ACHN (cell line): ENCODE measurements around the gene P2RX1.
A peak's percentile ranks its signal among the peaks of the same experiment; 100 is the strongest.

Experiments used
- DNase-seq: peaks from one replicate; pipeline ENCODE4 v3.0.0-alpha.2; 2015
- in situ Hi-C: cut with HindIII; loops from 2 replicates; pipeline ENCODE4 v1.10.0; 2017; ENCODE audit warnings: low sequenced_read_pairs, low pct_ligation_motif_present, low pct_unique_long_range_greater_than_20kb

The P2RX1 gene

DNA sequence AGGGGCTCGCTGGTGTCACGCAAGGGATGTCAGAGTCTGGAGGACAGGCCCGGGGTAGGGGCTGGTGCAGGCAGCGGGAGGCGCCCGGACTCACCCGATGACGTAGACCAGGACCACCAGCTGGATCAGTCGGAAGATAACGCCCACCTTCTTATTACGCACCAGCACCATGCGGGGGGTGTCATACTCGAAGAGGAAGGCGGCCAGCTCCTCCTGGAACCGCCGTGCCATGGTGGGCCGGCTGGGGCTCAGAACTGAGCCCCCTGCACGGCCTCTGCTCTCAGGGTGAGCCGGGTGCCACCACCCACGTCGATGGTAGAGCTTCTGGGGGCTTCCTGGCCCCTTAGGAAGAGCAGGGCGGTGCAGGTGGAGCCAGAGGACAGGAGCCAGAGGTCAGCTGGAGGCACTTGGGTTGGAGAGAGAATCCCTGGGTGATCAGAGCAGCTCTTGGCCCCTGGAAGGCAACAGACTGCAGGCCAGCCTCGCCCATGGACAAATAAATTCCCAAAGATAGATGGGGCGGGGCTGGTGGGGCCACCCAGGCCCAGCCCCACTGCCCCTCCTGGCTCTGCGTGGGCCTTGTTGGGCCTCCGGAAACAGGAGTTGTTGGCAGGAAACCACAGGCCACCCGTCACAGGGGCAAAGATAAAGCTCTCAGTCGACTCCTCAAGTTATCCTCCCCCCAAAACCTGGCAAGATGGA, at the start of gene P2RX1:
Gene P2RX1, minus strand, starts transcription at position 471 of the 702 bp plus-strand sequence. Its CDS starts 240 bp downstream, at position 231.
- in situ Hi-C loops = no loop called here

DNA sequence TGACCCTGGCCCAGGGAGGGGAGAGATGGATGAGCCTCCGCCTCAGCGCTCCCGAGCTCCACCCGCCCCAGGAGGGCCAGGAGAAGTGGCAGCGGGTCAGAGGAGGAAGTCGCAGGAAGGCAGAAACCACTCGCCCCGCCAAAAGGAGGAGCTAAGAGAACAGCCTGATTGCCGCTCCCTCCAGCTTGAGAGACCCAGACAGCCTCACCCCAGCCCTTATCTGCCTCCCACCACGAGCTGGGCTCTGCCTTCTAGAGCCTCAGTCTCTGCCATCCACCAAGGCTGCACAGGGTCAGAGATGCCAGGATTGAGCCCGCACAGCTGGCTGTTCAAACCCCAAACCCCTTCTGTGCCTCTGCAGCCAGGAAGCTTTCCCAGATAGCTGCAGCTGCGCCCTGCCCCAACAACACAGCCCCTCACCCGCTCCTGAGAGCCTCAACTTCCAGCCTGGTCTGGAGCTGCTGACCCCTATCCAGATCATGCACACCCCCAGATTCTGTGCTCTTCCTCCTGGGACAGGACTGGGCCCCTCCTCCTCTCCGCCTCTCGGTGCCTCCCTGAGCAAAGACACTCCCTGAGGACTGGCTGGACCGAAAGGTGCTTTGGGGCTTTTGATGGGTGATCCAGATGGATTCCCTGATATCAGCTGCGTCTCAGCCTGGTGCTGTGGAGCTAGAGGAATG, 49.0 kb upstream of the P2RX1 start:
- in situ Hi-C loops = no loop called here
- peak; percentile 85 for DNase-seq

More for the DNA sequence above, at the start of gene P2RX1:
- no peak for DNase-seq

DNA sequence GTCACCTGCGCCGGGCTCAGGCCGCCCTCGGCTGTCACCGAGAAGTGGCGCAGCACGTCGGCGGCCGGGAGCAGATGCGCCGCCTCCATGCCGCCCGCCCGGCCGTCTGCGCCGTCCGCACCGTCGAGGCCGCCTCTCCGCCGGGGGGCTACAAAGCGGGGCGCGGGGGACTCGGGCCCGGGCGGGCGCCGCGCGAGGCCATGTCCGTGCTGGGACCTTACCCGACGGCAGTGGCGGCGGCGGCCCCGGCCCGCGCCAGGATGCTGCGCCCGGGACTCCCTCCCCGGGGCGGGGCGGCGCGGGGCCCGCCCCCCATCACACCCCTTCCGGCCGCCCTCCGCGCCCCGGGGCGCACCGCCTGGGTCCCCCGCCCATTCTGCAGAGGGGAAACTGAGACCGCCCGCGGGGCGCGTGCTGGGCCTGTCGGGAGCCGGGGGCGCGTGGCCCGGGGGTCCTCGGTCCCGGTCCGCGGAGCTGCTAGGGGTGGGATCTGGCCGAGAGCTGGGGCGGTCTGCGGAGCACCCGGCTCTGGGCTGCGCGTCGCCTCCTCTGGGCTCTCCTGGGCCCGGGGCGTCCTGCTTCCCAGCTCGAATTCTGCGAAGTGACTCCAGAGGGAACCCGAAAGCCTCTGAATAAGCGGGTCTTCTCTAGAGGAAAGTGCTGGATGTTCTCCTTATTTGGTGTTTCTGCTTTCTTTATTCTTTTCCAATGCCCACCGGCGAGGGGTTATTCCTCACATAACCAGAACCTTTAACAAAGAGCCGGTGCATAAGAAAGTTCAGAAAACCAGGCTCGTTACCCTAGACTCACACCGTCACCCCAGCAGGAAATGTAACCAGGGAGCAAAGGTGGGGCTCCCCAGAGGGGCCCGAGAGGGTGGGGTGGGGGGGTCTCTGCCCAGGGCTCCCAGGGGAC, 48.2 kb upstream of the P2RX1 start, which contains the start of gene ATP2A3:
Gene ATP2A3, minus strand, starts transcription at position 235 of the 915 bp plus-strand sequence. Its CDS starts 146 bp downstream, at position 89.
- in situ Hi-C loops = no loop called here

DNA sequence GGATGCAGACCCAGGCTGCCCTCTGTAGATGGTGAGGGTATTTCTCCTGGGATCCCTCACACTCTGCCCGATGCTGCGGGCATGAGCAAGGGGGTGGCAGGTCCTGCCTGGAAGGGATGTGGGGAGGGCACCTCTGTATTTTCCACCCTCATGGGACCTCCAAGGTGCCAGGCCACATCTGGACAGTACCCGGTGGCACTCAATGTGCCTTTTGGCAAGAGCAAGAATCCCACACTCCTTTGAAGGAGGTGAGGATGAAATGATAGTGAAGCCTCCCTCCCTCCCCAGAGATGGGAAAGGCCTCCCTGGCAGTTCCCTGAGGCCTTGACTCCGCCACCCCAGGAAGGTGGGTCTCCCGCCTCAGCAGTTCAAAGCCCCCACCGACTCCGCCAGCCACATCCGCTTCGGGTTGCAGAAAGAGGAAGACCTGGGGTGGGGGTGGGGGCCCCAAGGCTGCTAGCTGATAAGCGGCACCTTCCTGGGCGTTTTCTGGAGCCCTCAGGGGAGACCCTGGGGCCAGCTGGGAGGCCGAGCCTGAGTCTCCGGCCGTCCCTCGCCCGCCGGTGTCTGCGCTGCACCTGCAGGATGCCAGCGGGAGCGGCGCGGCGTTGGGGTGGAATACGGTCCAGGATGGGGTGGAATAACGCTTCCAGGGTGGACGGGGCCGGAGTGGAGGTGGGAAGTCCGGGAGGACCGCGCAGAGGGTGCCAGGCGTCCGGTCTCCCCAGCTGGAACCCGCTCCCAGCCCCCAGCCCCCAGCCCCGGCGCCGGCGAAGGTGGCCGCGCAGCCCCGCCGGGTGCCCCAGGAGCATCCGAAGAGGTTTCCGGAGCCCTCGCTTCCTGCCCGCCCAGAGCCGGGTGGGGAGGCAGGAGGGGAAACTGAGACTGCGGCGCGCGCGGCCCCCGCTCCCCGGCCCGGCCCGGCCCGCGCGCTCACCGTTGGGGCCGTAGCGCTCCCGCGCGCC, 47.3 kb upstream of the P2RX1 start:
- in situ Hi-C loops = no loop called here
- DNase-seq = no peak

More for the DNA sequence above, 48.2 kb upstream of the P2RX1 start, which contains the start of gene ATP2A3:
- DNase-seq = peak; percentile 53

DNA sequence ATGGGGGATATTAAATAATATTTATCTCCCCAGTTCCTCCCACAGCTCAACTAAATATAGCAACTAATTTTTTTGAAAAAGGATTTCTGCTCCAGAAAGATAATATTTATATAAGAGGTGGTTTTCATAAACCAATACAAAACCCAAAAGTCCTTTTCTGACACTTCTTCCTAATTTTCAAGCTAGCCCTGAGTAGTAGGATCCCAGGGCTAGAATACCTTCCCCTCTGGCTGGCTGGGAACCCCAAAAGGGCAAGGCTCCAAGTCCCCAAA, 46.6 kb upstream of the P2RX1 start:
- no peak for DNase-seq

DNA sequence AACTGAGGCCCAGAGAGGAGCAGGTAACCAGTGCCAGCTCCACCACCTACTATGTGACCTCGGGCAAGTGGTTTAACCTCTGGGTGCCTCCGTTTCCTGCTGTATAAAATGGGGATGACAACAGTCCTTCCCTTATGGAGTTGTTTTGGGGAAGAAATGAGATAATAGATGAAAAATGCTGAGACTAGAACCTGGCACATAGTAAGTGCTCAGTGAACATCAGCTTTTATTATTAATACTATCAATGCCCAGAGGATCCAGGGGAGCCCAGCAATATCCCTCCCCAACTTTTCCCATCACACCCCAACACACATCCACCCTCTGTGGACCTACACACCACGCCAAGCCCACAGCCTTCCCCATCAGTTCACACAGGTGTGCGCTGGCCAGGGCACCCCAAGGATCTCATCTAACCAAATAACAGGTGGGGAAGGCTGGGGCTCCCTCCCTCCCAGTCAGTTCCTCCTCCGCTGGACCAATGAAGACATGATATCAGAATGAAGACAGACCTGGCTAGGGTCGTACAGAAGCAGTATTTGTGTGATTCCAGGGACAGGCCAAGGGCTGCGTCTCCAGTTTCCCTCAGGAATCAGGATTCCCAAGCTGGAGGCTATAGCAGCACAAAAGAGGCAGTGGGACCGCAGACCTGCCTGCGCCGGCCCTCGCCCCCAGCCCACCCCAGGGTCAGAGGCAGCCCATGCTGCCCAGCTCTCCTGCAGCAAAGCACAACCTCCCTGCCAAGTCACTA, 46.1 kb upstream of the P2RX1 start:
- in situ Hi-C loops = no loop called here
- no peak for DNase-seq

More for the DNA sequence above, 46.6 kb upstream of the P2RX1 start:
- in situ Hi-C loops = no loop called here

DNA sequence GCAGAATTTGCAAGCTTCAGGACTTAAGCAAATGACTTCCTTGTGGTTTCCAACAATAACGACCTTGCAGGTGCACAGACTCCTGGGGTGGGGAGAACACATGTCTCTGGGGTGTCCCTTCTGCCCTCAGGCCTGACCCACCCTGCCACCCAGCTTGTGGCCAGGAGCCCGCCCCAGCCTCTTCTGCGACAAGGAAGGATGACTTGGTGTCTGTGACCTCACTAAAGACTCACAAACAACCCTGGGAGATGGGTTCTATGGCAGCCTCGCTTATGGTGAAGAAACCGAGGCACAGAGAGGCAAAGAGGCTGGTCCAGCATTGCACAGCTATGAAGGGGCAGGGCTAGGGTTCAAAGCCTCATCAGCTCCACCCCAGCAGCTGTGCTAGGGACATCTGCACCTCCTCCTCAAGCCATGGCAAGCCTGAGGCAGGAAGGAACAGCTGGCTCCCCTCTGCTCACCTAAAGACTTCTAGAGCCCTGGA, 45.3 kb upstream of the P2RX1 start:
- in situ Hi-C loops = no loop called here
- no peak for DNase-seq

DNA sequence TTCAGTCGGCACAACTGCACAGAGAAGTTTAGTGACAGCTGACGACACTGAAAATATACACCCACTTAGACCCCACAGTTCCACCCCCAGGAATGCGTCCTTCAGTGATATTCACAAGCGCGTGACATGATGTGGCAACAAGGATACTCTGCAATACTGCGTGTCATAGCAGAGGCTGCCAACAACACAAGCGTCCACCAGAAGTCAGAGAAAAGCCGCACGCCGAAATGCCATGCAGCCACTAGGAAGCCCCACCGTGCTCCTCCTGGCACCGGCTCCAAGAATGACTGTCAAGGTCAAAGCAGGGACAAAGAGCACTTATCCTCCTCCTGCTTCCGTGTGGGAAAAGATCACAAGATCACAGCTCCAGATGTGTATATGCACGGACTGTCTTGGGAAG, 44.5 kb upstream of the P2RX1 start:
- DNase-seq = no peak
- in situ Hi-C loops = no loop called here

DNA sequence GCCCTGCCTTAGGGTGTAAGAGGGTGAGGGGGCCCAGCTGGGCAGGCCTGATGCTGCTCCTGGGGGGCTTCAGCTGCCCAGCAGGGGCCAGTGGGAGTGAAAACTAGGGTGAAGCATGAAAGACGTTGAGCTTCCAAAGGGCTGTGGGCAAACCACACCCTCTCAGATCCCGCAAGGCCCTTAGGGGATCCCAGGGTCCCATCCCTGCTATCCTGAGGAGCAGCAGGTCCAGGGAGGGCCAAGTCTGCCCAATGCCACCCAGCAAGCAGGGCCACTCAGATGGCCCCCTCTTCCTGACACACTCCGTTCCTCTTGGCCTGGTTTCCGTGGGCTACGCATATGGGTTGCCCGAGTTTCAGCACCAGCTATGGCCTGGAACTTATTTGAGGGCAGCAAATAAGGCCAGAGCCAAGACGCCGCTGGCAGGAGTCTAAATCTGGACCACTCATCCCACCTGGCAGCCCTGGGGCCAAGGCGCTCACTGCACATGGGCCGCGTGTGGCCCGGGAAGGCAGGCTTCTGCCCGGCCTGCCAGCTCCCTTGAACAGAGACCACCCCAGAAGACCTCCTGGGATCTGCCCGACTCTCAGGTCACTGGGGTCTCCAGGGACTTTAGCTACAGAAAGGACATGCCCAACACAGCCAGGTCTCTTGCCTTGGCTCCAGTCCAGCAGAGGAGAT, 43.8 kb upstream of the P2RX1 start:
- in situ Hi-C loops = no loop called here
- no peak for DNase-seq

DNA sequence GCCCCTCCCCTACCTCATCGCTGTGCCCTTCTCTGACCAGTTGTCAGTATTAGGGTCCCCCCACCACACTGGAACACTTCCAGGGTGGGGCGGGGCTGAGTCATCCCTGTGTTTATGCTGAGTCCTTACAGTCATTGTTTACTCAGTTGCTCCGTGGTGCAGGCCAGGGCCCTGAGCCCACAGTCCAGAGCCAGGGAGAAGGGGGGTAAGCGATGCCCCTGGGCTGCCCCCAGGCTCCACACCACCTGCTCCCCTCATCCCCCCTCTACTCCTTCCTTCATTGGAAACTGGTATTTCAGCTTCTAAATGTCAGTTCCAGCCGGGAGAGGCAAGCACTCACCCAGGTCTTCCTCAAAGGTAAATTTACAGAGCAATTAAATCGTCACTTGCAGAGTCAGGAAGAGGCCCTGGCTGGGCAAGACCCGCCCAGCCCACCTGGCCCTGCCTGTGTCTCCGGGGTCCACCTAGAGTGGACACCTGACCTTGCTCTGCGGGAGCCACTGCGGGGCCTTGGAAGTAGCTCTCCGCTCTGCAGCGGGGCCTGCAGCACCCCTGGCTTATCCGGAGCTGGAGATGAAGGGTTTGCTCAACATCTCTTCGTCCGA, 43.1 kb upstream of the P2RX1 start:
- DNase-seq = no peak
- in situ Hi-C loops = no loop called here

DNA sequence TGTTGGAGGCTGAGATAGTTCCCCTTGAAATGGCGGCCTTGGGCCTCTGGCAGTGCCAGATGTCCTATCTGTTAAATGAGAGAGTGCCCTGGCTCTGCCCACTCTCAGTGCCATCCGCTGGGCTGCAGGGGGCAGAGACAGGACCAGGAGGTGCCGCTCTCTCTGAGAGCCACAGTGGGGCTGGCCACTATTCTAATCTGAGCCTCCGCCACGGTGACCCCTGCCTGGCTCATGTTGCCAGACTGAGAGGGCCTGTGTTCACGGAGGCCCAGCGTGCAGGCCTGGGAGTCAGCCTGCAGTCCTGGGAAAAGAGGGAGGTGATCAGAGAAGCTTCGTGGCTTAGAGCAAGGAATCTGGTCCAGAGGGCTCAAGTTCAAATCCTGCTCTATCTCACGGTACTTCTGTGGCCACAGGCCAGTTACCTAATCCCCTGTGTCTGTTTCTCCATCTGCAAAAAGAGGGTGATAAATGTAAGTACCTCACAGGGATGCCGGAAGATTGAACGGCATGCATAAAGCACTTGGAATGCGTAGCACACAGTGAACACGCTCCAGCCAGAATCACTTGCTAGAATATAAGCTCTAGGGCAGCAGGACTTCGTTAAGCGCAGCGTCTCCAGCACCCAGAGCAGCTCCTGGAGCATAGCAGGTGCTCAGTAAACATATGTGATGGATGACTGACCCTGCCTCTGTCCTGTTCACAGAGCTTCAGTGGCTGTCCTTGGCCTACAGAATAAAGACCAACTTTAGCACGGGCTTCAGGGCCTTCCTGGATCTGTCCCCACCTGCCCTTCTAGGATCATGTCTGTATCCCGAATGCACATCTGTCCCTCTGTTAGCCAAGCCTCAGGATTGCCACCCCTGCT, 41.7 kb upstream of the P2RX1 start:
- in situ Hi-C loops = no loop called here
- no peak for DNase-seq

DNA sequence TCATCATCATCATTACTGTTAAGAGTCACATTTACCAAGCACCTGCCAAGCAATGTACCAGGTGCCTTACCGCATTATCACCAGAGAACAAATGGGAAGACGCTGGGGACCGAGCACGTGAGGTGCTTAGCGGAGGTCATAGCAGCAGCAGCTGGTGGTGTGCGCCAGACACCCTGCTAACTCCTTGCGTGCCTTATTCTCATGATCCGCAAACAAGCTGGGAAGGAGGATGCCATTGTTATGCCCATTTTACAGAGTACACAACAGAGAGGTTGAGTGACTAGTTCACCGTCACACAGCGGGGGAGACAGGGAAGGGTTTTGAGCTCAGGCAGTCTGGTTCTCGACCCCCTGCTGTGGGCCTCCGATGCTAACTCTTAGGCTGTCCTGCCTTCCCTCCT, 40.7 kb upstream of the P2RX1 start:
- in situ Hi-C loops = no loop called here
- no peak for DNase-seq

DNA sequence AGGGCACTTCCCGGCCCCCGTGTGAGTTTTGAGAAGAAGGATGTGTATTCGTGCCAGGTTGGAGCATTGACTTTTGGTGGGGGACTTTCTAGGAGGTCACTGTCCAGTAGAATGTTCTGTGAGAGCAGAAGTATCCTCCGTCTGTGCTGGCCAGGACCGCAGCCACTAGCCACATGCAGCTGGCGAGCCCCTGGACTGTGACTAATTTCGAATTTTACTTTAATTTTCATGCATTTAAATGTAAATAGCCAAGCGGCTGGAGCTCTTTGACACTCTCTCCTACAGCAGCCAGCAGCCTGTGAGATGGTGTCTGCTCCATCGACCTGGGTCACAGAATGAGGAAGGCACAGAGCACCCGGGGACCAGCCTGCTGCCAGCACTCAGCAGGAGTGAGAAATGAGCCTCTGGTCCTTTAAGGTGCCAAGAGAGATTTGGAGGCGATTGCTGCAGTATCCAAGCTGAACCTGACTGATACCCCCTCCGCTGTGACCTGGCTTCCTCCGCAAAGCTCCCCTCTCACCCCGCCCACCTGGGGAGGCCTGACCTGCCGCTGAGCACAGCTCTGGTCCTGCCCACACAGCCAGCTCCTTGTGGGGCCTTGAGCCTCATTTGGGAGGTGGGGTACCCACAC, 40.2 kb upstream of the P2RX1 start:
- in situ Hi-C loops = no loop called here
- no peak for DNase-seq

DNA sequence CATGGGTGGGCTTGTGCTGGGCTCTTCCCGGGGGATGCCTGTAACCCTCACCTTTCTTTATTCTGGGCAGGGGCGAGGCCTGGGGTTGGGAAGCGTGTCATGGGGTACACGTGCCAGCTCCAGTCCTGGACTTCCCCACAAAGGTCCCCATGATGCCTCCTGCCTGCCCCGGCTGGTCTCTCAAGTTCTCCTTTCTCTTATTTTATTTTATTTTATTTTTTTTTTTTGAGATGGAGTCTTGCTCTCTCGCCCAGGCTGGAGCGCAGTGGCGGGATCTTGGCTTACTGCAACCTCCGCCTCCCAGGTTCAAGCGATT, 39.4 kb upstream of the P2RX1 start:
- no peak for DNase-seq
- in situ Hi-C loops = no loop called here

DNA sequence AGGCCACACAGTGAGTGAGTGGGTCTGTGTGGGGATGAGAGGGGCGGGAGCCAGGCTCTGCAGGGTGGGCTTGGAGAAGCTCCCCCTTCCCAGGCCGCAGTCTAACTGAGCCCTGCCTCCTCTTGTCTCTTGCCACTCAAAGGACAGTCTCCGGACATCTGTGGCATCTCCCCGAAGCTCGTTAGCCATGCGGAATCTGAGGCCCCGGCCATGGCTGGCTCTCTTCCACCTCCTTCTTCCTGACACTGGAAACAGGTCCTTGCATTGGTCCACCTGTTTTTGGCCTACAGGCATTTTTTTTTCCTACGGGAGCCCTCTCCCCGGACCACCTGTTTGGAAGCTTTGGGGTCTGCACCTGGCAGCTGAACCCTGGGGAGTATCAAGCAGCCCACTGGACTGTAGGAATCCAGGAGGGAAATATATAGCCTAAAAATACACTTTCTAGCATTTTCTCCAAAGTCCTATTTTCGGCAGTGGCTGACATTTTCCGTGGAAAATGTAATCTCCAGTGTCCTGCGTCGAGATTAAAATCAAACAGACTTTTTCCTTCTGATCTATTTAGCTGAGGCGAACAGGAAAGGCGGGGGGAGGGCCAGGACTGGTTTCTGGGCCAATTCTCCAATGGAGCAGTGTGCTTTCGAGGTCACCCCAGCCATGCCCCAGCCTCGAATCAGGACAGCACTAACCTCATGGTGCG, 38.9 kb upstream of the P2RX1 start:
- in situ Hi-C loops = no loop called here
- DNase-seq = no peak
